K562 (cell line): ENCODE data around the gene PFDN4.

ENCODE experiments used
- ARNT ChIP-seq, 2 experiments: fragments of 450-650 bp; IDR thresholded peaks; 2 replicates each; pipeline ENCODE4 v1.6.1; 2016; ENCODE audit warnings: mild to moderate bottlenecking in 1 of 2
- ZNF146 ChIP-seq: IDR thresholded peaks from one replicate; pipeline ENCODE4 v1.6.1; 2018; ENCODE audit warnings: missing compliant biosample characterization; ENCODE audit not compliant: unreplicated experiment

GRCh38 chr20:54268941-54269340, 61.1 kb downstream of the PFDN4 start:
- TF ChIP-seq ARNT (IDR thresholded peaks at IDR 0.05) (no peak), ZNF146 (CRISPR knock-in tag) (no peak)
